CD4-positive, alpha-beta T cell treated with Interleukin-2 at 100 ng/mL for 4 hours (primary cell): Measurements from ENCODE around the gene ROPN1L.

ENCODE experiments used
- DNase-seq: peaks from one replicate; pipeline ENCODE4 v3.0.0-alpha.2; 2020; ENCODE audit warnings: low spot score

Gene ROPN1L

DNA sequence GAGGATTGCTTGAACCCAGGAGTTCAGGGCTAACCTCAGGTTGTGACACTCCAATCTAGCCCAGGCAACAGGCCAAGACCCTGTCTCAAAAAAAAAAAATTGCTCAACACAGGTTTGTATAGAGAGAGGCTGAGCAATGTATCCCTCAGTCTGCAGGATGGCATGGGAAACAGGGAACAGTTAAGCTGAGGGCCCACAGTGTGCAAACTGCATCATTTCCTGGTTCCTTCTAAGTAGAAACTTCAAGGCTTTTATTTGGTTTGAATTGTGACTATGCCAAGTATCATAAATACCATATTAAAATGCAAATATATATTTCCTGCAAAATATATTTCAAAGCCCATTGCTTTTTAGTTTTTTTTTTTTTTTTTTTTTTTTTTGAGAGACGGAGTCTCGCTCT lies 13.7 kb upstream of the ROPN1L start:
- DNase-seq: no peak

DNA sequence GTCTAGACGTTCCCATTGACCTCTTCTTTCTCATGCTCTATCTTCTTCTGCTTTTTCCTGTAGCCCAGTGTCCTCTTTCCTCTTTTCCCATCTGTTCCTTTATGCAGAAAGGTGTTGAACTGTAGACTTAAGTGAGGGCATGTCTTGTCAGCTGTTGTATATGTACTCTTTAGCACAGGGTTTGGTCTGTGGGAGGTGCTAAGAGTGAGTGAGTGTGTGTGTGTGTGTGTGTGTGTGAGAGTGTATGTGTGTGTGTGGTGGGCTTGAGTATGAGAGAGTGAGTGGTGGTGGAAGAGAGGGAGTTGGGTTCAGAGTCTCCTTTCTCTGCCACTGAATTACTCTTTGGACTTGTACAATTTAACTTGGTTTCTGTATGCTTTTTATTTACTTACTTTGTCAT lies 10.3 kb upstream of the ROPN1L start:
- DNase-seq: no peak

DNA sequence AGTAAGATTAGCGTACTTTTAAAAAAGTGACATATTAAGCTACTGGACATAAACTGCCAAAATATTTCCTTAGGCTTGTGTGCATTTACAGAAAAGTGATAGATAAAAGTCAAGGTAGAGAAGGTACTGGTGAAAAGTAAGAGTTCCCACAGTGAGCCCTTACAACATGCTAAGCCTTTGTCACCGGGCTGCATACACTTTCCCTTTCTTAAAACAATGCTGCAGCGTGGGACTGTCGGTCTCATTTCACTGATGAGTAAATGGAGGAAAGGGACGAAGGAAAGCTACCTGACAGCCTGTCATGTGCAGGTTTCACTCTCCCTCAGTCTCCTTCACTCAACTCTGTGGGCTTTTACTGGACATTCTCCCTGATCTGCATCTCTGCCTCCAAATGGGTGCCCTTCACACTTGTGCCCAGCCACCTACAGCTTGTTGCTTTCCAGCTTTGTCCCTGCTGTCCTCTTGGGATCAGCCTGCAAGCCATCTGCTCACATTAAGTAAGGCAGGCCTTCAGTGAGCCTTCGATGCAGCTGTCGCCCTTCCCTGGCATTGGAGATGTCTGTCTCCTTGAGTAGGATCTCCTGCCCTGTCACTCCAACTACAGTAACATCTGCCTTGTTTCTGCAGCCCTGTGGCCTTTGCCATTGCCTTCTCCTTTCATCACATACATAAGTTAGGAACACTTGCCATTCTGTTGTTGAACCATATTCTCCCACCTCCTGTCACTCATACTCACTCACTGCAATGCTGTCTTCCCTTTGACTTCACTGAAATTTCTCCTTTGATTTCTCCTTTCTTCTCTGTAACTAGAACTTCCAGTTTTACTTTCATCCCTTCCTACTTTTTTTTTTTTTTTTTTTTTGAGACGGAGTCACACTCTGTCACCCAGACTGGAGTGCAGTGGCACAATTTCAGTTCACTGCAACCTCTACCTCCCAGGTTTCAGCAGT lies 9.3 kb upstream of the ROPN1L start:
- no peak for DNase-seq

DNA sequence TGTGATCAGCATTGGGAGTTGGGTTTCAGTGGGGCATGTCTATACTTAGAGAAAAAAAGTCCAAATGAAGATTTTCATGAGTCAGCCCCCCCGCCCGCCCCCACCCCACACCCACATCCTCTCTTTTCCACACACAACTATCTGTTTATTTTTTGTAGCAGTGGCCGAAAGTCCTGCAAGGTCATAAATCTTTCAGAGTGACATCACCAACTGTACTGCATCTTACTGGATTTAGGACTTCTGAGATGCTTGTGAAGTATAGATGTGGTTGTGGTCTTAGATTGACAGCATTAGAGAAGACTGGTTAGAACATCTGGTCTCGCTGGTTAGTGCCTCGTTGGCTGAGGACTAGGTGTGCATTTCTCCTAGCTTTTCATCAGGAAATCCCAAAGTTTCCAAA lies 7.3 kb upstream of the ROPN1L start:
- DNase-seq: no peak

DNA sequence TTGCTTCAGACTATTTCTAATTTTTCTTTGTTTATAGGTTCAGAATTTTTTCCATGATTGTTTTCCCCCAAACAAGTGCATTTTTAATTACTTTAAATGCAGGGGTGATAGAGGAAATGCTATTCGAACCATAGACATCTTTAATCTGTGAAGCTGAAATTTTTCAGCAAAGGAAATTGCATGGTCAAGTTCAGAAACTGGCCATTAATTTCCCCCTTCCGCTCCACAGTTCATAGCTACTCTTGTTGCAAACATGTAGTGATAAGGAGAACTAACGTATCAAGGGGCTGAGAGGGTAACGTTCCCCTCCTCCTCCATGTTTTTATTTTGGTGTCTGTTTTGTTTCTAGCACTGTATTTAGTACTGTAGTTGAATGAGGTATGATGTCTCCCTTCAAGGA lies 3.4 kb upstream of the ROPN1L start:
- DNase-seq: no peak

DNA sequence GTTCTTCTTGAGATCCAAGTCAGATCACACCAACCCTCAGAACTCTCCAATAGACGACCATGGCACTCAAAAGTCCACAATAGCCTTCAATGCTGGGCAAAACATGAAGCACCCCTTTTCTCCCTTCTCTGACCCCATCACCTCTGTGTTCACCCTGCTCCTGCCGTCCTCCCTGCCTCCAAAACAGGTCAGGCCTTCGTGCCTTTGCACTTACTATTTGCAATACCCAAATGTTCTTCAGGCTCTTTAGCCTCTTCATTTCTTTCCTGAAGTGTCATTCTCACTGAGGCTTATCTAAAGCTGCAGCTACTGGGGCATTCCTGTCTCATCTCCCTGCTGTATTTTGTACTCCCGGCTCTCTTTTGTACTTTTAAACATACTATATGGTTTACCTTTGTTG lies 2.0 kb upstream of the ROPN1L start:
- DNase-seq: no peak

DNA sequence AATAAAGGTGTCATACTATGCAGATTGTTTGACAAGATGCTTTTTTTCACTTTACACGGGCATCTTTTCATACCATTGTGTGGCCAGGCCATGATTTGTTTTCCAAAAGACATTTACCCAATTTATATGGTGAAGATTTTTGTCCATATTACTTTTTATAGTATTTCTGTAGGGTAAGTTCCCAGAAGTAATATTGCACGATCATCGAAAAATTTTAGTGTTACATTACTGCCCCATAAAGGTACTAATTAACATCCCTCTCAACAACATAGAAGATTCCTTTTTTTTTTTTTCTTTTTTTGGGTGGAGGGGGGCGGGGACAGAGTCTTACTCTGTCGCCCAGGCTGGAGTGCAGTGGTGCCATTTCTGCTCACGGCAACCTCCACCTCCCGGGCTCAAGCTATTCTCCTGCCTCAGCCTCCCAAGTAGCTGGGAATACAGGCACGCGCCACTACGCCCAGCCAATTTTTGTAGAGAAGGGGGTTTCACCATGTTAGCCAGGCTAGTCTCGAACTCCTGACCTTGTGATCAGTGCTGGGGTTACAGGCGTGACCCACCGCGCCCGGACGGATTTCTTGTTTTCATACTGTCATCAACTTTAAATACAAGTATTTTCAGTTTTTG lies 1.2 kb upstream of the ROPN1L start:
- DNase-seq: no peak

DNA sequence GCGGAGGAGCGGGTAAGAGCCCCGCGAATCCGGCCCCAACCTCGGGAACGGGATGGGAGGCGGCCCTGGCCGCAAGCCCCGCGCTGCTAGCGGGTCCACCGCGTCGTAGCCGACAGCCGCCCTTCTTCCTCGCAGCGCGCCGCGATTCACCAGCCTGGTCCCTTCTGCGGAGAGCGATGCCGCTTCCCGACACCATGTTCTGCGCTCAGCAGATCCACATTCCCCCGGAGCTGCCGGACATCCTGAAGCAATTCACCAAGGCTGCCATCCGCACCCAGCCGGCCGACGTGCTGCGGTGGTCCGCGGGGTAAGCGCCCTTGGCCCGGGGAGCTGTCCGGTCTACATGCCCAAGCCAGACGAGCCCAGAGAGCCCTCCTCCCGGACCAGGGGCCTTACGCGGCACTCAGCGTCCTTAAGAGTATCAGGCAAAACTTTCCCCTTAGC lies 335 bp downstream of the ROPN1L start:
- no peak for DNase-seq

DNA sequence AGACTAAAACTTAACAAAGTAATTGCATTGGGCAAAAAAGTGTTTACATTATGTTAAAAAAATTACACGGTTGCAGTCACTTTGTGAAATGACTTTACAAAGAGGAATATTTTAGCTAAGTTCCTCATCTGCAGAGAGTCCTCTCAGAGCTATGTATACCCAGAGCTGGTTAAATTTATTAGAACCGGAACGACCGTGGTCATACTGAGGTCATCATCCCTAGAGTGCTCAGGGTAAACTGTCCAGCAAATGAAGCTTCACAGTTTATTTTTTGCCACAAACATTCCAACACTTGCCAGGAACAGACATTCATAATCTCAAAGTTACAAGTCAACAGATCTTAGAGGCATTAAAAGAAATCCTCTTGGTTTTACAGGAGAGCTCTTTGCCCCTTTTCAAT lies 897 bp downstream of the ROPN1L start:
- DNase-seq: no peak

DNA sequence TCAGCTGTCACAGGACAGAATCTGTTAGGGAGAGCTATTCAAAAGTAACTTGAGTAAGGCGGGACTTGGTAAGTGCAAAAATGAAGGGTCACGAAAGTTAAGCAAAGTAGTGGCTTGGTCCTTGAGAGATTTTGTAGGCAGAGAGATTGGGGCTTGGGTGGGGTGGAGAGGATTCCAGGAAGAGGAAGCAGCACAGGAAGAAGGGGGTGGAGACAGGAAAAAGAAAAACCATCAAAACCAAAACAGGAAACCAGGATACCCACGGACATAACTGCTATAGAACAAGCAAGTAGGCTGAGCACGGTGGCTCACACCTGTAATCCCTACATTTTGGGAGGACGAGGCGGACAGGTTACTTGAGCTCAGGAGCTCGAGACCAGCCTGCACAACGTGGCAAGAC lies 3.7 kb downstream of the ROPN1L start:
- peak; percentile 51 for DNase-seq

DNA sequence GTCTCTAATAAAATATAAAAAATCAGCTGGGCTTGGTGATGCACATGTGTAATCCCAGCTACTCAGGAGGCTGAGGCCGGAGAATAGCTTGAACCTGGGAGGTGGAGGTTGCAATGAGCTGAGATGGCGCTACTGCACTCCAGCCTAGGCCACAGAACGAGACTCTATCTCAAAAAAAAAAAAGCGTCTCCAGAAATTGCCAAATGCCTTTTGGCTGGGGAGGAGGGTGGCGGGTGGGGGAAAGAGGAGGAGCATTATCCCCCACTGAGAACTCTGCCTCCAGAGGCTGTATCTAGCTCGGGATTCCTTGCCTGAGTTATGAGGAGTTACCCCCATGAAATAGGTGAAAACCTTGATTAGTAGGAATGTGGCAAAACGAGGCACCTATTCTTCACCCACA lies 4.8 kb downstream of the ROPN1L start:
- no peak for DNase-seq

DNA sequence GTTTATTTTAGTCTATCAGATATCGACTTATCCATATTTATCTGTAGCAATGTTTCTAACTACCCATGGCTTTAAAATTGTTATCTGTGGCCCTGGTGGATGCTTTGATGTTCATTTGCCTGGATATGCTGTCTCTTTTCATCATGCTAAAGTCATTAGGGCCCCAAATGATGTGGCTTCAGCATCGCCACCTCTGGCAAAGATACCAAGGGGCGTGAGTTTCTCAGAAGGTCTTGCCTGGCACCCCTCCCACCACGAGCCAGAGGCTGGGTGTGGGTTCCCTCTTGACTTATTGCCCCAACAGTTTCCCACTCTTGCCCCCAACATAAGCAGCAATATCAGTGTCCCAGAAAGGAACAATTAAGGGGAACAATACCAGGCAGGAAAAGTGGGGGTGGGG lies 5.4 kb downstream of the ROPN1L start:
- DNase-seq: no peak

DNA sequence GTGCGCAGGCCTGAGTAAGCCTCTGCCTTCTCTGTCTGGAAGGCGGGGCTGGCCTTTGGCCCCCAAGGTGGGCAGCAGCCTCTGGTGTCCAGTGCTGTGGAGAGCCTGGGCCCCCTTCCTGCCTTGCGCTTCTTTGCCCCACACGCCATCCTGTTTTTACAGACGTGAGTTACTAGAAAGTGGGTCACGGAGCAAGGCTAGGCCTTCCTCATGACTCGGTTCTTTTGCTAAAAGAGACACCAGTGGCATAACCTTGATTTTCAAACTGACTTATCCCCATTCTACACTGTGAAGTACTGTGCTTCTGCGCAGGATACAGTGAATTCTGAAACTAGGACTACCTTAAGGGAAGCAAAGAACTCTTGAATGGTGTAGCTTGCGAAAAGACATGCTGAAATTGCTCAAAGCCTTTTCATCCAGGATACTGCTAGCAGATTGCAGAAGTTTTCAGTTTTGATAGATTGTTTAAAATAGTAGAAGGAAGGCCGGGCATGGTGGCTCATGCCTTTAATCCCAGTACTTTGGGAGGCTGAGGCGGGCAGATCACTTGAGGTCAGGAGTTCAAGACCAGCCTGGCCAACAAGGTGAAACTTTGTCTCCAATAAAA lies 7.2 kb downstream of the ROPN1L start:
- DNase-seq: no peak

DNA sequence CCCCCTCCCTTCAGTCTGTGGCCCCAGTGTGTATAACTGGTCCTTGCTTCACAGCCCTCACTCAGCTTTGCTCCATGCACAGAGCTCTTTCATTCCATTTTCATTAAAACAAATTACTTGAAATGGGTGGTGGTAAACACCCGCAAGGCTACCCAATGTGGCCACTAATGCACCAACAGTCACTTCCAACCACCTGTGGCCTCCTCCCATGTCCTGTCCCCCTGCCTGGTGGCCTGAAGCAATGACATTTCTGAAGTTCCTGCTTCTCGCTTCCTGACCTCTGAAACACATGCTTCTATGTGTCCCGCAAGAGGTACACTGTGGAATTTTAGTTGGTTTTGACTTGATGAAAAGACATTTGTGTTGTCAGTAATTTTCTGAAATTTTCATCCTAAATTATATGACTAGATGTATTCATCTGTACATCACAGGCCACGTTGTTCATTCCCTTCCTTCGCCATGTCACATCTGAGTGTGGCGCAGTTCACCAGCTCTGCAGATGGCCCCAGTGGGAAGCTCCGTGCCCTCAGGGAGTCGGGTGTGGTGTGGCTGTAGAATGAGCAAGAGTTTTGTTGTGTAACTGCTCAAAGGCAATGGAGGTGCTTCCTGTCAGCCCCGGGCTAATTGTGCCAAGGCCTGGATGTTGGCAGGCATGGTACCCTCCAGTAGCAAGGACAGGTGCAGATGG lies 9.6 kb downstream of the ROPN1L start:
- DNase-seq: no peak

DNA sequence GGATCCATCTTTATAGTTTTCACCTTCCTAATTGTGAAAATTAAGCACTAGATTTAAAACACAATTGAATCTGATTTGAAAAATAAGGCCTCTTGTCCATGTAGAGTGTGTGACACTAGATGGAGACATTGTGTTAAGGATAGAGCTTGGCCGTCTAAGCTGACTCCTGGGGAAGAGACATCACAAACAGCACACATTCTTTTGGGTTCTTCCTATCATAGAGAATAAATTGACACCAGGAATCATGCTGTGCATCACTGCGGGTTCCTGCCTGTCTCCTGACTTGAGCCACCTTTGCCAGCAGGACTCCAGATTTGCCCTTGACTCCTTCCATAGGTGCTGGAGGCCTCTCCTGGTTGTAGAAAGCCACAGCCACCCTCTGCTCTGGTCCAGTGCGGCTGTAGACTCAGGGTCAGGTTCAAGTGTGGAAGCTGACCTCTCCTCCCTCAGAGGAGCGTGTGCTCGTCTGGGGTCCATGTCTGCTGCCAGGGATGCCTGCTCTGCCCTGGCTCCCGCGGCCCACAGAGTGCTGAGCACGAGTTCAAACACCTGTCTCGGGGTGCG lies 11.2 kb downstream of the ROPN1L start:
- peak; percentile 66 for DNase-seq

DNA sequence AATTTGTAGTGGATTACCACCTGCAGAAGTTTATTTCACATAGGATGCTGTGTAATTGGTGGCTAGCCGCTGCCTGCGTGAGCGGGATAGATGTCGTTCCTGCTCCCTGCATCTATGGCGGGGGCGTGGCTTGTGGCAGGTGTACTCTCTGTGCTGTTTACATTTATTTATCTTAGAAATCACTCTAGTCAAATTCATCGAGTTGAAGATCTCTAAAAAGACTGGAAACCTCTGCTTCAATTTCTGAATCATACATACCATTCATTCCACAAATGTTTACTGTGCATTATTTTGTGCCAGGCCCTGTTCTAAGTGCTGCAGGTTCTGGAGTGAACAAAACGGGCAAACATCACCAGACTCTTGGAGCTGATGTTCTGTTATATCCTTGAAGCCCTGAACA lies 11.9 kb downstream of the ROPN1L start:
- DNase-seq: no peak

DNA sequence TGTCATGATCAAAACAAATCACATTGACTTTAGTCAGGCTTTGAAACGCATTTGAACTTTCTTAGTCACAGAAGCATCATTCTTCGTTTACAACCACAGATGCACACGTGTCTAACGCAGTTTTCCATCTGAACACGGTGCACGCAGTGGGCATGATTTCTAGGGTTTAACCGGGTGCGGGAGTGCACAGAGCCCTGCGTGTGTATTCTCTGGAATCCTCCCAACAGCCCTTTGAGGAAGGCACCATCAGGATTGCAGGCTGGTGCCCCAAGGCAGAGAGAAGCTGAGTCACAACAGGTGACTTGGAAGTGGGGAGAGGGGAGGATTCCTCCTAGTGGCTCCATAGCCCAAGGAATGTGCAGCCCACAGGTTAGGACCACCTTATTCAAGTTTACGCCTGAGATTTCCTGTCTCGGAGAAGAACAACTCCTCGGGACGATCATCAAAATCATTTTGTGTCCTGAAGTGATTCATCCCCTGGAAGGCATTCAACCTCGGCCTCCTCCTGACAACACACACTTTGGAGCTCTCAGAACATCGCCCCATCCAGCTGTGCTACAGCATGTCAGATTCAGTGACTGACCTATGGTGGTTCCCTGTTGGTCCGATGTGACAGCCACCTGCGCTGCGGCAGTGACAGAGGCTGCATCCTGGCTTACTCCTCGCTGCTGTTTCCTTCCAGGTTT lies 13.1 kb downstream of the ROPN1L start:
- no peak for DNase-seq

DNA sequence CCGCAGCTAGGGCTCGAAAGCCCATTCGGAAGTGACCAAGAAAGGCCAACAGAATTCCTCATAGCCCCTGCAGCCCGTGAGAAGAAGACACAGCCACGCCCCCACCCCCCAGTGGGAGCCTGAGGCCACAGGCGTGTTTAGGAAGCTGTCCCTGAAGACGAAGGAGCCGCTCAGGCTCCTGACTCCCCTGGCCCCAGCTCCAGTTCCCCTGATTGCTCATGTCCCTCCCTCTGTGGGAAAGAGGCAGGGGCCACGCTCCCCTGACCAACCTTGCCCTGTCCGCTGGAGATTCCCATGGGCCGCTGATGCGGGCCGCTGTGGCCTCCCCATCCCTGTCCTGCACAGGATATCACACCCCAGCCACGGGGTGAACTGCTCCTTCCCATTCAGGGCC lies 13.6 kb downstream of the ROPN1L start:
- DNase-seq: no peak

DNA sequence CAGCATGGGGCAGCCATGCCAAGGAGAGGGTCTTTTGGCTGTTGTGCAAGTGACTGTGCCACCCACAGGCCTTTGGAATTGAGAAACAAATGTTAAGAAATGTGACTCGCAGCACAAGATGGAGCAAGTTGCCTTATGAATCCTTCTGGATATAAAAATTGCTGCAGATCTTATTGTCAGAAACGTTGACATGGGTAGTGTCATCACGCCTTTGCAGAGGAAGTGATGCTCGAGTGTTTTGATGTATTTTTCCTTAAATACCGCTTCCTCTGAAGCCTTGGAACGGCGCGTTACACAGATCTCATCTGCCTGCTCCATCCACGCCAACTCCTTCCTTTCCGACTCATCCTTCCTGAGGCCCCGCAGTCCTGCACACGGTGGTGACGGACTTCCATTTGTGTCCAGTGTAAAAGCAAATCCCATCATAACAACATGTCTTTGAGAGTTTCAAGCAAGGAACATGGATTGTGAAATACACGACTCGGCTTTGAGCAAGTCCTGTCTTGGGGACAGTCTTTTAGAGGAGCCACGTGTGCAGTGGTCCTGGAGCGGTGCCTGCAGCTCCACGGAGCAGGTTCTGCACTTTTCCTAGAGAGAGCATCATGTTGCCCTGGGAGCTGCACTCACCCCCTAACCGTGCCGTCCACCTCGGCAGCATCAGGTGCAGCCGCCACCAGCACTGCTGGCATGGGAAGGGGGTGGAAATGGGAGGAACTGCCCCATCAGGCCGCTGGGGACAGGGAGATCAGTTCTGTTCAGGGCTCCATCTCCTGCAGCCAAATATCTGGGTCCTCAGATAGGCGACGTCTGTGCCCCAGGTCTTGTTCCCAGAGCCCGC lies 15.1 kb downstream of the ROPN1L start:
- no peak for DNase-seq

DNA sequence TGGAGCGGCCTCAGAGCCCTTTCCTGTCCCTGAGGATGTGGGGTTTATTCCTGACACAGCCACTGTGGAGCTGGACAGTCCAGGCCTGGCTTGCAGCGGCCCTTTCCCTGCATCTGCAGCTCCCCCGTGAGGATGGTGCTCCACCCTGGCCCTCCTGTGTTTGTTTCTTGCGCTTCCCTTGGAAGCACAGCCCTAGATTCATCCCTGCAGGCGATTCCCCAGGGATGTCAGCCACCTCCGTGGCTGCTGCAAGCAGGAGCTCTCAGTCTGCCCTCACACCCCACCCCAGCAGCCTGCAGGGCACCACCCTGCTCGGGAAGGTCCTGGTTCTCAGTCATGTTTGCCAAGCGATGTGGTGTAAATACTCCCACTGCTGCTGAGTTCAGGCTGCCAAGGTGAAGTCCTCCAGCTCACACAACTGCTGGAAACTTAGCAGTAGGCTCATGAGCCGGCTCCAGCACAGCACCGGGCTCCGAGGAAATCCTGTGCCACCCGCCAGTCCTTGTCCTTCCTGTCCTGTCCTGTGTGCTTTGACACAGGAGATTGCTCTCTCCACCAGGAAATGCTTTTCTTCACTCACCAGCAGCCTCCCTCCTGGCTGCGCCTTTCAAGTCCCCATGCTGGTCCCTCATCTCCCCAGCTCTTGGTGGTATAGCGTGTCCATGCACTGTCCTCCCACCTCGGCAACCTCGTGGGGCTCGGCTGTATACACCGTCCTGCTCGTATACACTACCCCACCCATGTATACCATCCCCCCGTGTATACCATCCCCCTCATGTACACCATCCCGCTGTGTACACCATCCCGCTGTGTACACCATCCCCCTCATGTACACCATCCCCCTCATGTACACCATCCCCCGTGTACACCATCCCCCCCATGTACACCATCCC lies 16.2 kb downstream of the ROPN1L start:
- DNase-seq: no peak
